Cerebellar nuclear complex (tissue), 1 donor: Measurements from ENCODE around the gene SFTA2.
"Not testable (repeated sequence)": the region's sequence is repeated elsewhere in the genome, so short reads cannot be mapped to it uniquely, and the experiment has no call there.

ENCODE experiments used
- DNase-seq, 2 experiments: peaks; one replicate each; lab custom pipeline; 2025; lab: John Stamatoyannopoulos, UW

SFTA2 gene

GRCh38 chr6:30931969-30932645 lies at the start of gene SFTA2:
Gene SFTA2, minus strand, starts transcription at chr6:30932170. Its CDS starts 74 bp downstream, at chr6:30932096.
- no peak for DNase-seq

DNA sequence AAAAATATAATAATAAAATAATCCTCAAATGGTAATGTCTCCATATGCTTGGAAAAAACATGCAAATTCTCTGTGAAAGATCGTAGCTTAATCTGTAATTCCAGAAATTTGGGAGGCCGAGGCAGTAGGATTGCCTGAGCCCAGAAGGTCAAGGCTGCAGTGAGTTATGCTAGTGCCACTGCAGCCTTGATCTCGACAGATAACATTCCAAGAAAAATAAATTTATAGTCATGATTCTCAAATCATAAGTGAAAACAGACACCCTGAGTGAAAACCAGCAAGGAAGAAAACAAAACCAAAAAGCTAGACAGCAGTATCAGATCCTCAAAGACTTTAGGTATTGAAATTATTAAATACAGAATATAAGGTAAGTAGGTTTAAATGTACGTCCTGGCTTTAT lies 47.7 kb upstream of the SFTA2 start:
- no peak for DNase-seq

GRCh38 chr6:30979141-30979540 lies 47.2 kb upstream of the SFTA2 start:
- no peak for DNase-seq

GRCh38 chr6:30974490-30975252 lies 42.7 kb upstream of the SFTA2 start:
- DNase-seq, result no peak

GRCh38 chr6:30972816-30973215 lies 40.8 kb upstream of the SFTA2 start:
- no peak for DNase-seq

DNA sequence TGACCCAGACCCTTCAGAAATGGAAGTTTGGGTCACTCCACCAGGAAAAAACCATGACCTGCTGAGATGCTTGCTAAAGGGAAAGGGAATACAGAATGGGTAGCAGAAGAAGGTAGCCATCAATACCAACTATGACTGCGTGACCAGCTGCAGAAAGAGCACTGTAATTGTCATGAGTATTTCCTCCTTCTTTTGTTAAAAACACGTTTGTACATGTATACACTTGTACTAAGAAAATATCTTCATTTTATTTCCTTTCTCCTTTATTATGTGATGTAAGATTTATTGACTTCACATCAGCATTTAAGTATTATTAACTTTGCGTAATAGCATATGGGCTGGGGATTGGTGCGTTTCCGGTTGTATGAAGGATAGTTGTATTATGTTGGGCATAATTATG lies 39.0 kb upstream of the SFTA2 start:
- no peak for DNase-seq

- DNase-seq, result not testable (repeated sequence)
These were observed 37.2 kb upstream of the SFTA2 start for GRCh38 chr6:30969171-30969570.

DNA sequence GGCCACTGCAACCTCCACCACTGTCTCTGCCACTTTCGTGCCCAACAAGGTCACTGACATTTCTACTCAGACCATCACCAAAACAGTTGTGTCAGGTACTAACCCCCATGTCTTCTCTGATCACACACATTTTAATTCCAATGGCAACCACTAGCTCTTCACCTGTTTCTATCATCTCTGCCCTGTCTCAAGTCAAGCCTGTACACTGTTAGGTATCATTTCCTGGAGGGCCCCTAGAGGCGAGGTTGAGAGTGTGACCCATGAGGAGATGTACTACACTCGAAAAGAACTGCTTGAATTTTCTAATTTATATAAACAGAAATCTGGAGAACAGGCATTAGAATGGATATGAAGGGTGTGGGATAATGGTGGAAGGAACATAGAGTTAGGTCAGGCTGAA lies 34.2 kb upstream of the SFTA2 start:
- DNase-seq, result no peak

DNA sequence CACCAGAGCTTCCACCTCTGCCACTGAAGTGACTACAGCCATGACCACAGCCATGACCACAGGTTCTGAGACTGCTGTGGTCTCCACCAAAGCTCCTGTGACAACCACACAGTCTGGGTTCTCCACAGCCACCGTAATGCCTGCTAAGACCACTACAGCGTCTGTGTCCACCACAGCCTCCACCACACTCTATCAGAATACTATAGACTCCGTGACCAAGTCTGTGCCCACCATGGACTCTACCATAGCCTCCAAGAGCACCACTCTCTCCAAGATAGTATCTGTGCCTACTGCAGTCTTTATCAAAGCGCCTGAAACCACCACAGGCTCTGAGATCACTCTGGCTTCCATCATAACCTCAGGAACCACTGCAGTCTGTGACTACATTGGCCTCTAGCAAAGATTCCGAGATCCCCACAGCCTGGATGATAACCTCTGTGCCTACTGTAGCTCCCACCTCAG lies 33.2 kb upstream of the SFTA2 start:
- DNase-seq, result no peak

- no peak for DNase-seq
These were observed 32.1 kb upstream of the SFTA2 start for GRCh38 chr6:30964075-30964474.

DNA sequence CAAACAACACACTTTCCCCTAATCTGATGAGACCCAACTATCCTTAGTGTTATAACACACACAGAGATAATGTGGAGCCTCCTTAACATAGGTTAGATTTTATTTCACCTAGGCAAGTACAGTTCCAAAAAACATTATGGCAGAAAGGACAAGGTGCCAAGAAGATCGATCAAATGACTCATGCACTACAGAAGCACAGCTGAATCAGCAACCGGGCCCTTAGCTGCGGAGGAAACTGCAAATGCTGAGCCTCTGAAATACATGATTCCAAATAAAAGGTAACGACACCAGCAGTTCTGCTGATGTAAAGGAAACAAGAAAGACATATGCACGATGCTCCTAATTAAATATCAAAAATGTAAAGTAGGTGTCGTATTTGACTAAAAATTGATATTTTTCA lies 31.7 kb upstream of the SFTA2 start:
- DNase-seq, result no peak

DNA sequence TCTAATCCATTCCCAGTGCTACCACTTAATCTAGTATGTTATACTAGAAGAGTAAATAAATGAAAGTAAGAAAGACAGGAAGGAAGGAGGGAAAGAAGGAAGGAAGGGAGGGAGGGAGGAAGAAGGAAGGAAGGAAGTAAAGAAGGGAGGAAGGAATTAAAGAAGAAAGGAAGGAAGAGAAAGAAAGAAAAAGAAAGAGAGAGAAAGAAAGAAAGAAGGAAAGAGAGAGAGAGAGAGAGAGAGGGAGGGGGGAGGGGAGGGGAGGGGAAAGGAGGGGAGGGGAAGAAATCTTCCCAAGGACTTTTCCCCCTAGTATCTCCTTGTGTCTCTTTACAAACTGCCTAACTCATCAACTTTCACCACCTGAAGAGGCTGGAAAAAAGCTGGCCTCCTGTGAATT lies 30.7 kb upstream of the SFTA2 start:
- DNase-seq, result no peak

GRCh38 chr6:30960907-30961673 lies 29.1 kb upstream of the SFTA2 start:
- DNase-seq, result no peak

- no peak for DNase-seq
These were observed 25.7 kb upstream of the SFTA2 start for GRCh38 chr6:30957716-30958115.

- DNase-seq, result no peak
These were observed 23.5 kb upstream of the SFTA2 start for GRCh38 chr6:30955367-30956042.

DNA sequence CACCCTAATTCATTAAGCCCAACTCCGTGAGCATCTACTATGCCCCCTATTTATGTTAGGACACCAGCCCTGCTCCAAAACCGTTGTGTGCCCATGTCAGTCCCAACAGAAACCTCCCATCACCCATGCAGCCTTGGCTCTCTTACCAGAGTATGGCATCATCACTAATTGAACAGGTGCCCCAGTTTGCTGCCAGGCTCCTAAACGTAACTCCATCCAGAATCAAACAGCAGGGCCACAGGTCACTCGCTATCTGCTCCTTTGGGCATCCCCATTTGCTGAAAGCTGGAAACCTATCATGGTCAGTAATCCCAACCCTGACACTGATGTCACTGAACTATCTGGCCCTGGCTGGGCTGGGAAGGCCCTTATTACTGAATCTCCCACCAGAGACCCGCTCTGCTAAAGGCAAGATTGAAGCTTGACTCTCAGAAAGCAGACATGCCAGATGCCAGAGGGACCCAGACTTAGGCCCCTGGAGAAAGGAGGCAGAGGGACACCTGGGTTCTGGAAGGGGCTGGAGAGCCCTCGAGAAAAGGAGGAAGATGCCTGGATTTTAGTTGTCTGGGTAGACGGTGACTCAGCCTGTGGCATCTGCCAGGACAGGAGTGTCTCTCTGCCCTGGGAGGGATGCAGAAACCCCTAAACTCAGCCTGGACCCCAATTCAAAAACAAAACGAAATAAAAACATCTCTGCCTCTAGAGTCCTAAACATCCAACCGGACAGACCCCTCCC lies 22.8 kb upstream of the SFTA2 start:
- no peak for DNase-seq

GRCh38 chr6:30951907-30952469 lies 20.0 kb upstream of the SFTA2 start:
- DNase-seq, result no peak

DNA sequence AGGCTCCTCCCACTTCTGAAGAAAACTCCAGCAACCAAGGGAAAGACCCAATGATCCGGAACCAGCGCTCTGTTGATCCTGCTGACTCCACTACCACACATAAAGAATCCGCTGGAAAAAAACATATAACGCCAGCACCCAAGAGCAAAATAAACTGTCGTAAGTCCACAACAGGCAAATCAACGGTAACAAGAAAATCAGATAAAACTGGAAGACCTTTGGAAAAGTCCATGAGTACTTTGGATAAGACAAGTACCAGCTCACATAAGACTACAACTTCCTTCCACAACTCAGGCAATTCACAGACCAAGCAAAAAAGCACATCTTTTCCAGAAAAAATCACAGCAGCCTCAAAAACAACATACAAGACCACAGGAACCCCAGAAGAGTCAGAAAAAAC lies 16.8 kb upstream of the SFTA2 start:
- no peak for DNase-seq

DNA sequence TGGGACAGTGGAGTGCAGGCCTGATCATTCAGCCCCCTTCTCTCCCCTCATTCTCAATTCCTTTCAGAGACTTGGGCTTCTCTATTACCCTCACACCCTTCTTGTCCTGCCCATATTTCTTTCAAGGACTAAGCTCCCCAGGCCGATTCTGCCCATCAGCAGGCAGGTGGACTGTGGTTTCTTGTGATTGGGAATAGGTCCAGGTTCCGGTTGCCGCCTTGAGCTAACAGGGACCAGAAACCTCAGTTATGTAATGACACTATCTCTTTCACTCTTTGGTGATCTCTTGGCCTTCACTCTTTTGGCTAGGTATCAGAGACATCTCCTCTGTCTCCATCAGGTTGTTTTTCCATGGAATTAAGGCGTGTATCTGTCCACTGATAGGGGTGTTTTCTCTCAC lies 15.3 kb upstream of the SFTA2 start:
- DNase-seq, result no peak

GRCh38 chr6:30945281-30945680 lies 13.3 kb upstream of the SFTA2 start:
- DNase-seq, result no peak

- DNase-seq, result no peak
These were observed 12.1 kb upstream of the SFTA2 start for GRCh38 chr6:30944051-30944450.
